Liver (tissue), 9 donors: ENCODE measurements around the gene RGS3. TPM values are rescaled to one million over a fixed set of nuclear protein-coding genes. Genes with fewer than 3 reads are reported as not detected.
A peak's percentile ranks its signal among the peaks of the same experiment; 100 is the strongest.

Experiments used
- DNase-seq: peaks from one replicate; pipeline ENCODE4 v3.0.0-alpha.2; 2017; ENCODE audit warnings: low spot score
- H3K27ac ChIP-seq, 2 donors: one replicate each; pipeline ENCODE4 v1.7.0; 2013; ENCODE audit warnings: inconsistent platforms in 2 of 2, low read length in 2 of 2, control low read depth in 1 of 2, low read depth in 1 of 2, mild to moderate bottlenecking in 1 of 2
- H3K27me3 ChIP-seq, 4 donors: one replicate each; pipeline versions ENCODE4 v1.6.1 to v1.7.0; 2013; ENCODE audit warnings: low read length in 3 of 4, inconsistent platforms in 1 of 4, mild to moderate bottlenecking in 1 of 4, moderate library complexity in 1 of 4; ENCODE audit not compliant: control insufficient read depth in 4 of 4, insufficient read depth in 4 of 4
- H3K36me3 ChIP-seq, 4 donors: one replicate each; pipeline versions ENCODE4 v1.6.1 to v1.7.0; 2013; ENCODE audit warnings: low read length in 3 of 4, mild to moderate bottlenecking in 3 of 4, low read depth in 1 of 4, moderate library complexity in 1 of 4; ENCODE audit not compliant: control insufficient read depth in 4 of 4, insufficient read depth in 3 of 4
- H3K4me1 ChIP-seq, 4 donors: one replicate each; pipeline versions ENCODE4 v1.6.1 to v1.7.0; 2013; ENCODE audit warnings: low read length in 3 of 4, mild to moderate bottlenecking in 3 of 4, moderate library complexity in 1 of 4; ENCODE audit not compliant: control insufficient read depth in 4 of 4, insufficient read depth in 4 of 4
- H3K4me3 ChIP-seq, 3 donors: one replicate each; pipeline versions ENCODE4 v1.6.1 to v1.7.0; 2013; ENCODE audit warnings: low read length in 3 of 3, control low read depth in 1 of 3, low read depth in 1 of 3, mild to moderate bottlenecking in 1 of 3
- H3K9ac ChIP-seq, 2 donors: one replicate each; pipeline ENCODE4 v1.7.0; 2013; ENCODE audit warnings: low read length in 2 of 2, mild to moderate bottlenecking in 2 of 2, moderate library complexity in 2 of 2, control low read depth in 1 of 2, low read depth in 1 of 2
- H3K9me3 ChIP-seq, 4 donors: one replicate each; pipeline versions ENCODE4 v1.6.1 to v1.7.0; 2013; ENCODE audit warnings: low read length in 3 of 4; ENCODE audit not compliant: control insufficient read depth in 4 of 4
- ATF3 ChIP-seq: IDR thresholded peaks from 2 replicates; pipeline ENCODE4 v1.6.1; 2016; ENCODE audit warnings: antibody characterized with exemption
- CTCF ChIP-seq: fragments of 150-350 bp; IDR thresholded peaks from 2 replicates; pipeline ENCODE4 v1.5.1; 2017; ENCODE audit warnings: improper control_type of control experiment, low read depth, low read length; ENCODE audit not compliant: missing input control
- EGR1 ChIP-seq, 2 donors: IDR thresholded peaks; 2 replicates each; pipeline ENCODE4 v1.6.1; 2016 to 2018; ENCODE audit warnings: antibody characterized with exemption in 2 of 2, low read depth in 2 of 2
- FOXA1 ChIP-seq: IDR thresholded peaks from 2 replicates; pipeline ENCODE4 v1.6.1; 2016; ENCODE audit warnings: antibody characterized with exemption
- FOXA2 ChIP-seq: IDR thresholded peaks from 2 replicates; pipeline ENCODE4 v1.6.1; 2016; ENCODE audit warnings: antibody characterized with exemption
- GABPA ChIP-seq, 2 donors: IDR thresholded peaks in 1 of 2; conservative IDR thresholded peaks in 1 of 2; 2 replicates each; pipeline ENCODE4 v1.6.1; 2016; ENCODE audit warnings: antibody characterized with exemption in 2 of 2, mild to moderate bottlenecking in 1 of 2, moderate library complexity in 1 of 2
- HNF4A ChIP-seq, 2 donors: conservative IDR thresholded peaks; 2 replicates each; pipeline ENCODE4 v1.6.1; 2016; ENCODE audit warnings: antibody characterized with exemption in 2 of 2, mild to moderate bottlenecking in 2 of 2
- HNF4G ChIP-seq: IDR thresholded peaks from 2 replicates; pipeline ENCODE4 v1.6.1; 2016; ENCODE audit warnings: antibody characterized with exemption
- JUND ChIP-seq, 2 donors: IDR thresholded peaks; 2 replicates each; pipeline ENCODE4 v1.6.1; 2016; ENCODE audit warnings: antibody characterized with exemption in 2 of 2
- MAX ChIP-seq: IDR thresholded peaks from 2 replicates; pipeline ENCODE4 v1.6.1; 2016; ENCODE audit warnings: antibody characterized with exemption
- NR2F2 ChIP-seq: IDR thresholded peaks from 2 replicates; pipeline ENCODE4 v1.6.1; 2016; ENCODE audit warnings: antibody characterized with exemption
- RAD21 ChIP-seq, 2 donors: IDR thresholded peaks; 2 replicates each; pipeline ENCODE4 v1.6.1; 2016; ENCODE audit warnings: antibody characterized with exemption in 2 of 2, mild to moderate bottlenecking in 2 of 2
- REST ChIP-seq: IDR thresholded peaks from 2 replicates; pipeline ENCODE4 v1.6.1; 2016; ENCODE audit warnings: antibody characterized with exemption, mild to moderate bottlenecking
- RXRA ChIP-seq, 2 donors: IDR thresholded peaks; 2 replicates each; pipeline ENCODE4 v1.6.1; 2017 to 2018; ENCODE audit warnings: antibody characterized with exemption in 2 of 2, mild to moderate bottlenecking in 1 of 2
- SP1 ChIP-seq: IDR thresholded peaks from 2 replicates; pipeline ENCODE4 v1.6.1; 2018; ENCODE audit warnings: antibody characterized with exemption, mild to moderate bottlenecking
- TAF1 ChIP-seq: conservative IDR thresholded peaks from 2 replicates; pipeline ENCODE4 v1.6.1; 2016; ENCODE audit warnings: antibody characterized with exemption, mild to moderate bottlenecking
- YY1 ChIP-seq: IDR thresholded peaks from 2 replicates; pipeline ENCODE4 v1.6.1; 2016; ENCODE audit warnings: antibody characterized with exemption, mild to moderate bottlenecking
- ZBTB33 ChIP-seq: IDR thresholded peaks from 2 replicates; pipeline ENCODE4 v1.6.1; 2016; ENCODE audit warnings: antibody characterized with exemption
- WGBS: extraction: QIAGEN DNeasy Blood & Tissue Kit; methylation state at CpG from one replicate; pipeline ENCODE4 v1.1.7; 2013; 5-methylcytosine and 5-hydroxymethylcytosine counted together
- polyA plus RNA-seq, 2 donors: library from polyadenylated mRNA; stranded (reverse) in 1 of 2; unstranded in 1 of 2; fragments of 200-250 nt in 1 of 2; fragments of >200 nt in 1 of 2; fragmentation: Nextera tagmentation in 1 of 2; extraction: Ambion mirVana in 1 of 2; gene quantifications; one replicate each; pipeline versions ENCODE4 v1.2.1 to v1.2.3, GENCODE V29; 2013 to 2015
- total RNA-seq, 2 donors: library from RNA; depleted of rRNA; stranded (reverse); fragments of >200 nt; gene quantifications; one replicate each; pipeline ENCODE4 v1.2.3, GENCODE V29; 2014
- donor health status: healthy.
- donor health status: healthy.
- donor health status: healthy.
- donor health status: healthy.
- donor health status: healthy.

The RGS3 gene
- total and polyA plus RNA-seq, 4 donors = 13.0 to 65.0 (median 28.3) TPM

GRCh38 chr9:113598451-113598850, 134.9 kb downstream of the RGS3 start (continued):
- TF ChIP-seq HNF4A (conservative IDR thresholded peaks at IDR 0.05) (no peak), RAD21 (IDR thresholded peaks at IDR 0.05) (no peak), JUND (IDR thresholded peaks at IDR 0.05) (no peak), NR2F2 (no peak), FOXA1 (no peak), YY1 (no peak), RXRA (IDR thresholded peaks at IDR 0.05) (no peak)

GRCh38 chr9:113598883-113599282, 135.4 kb downstream of the RGS3 start:
- Histone ChIP-seq H3K9ac (no peak overlapping the region), H3K4me1 (peaks cover 14 to 83% (median 71%) of the 10 kb centered on the region in 4 donors), H3K27me3 (no peaks in the 10 kb centered on the region), H3K27ac (peak overlapping the region in 1 of 2 donors; percentile 19), H3K9me3 (no peaks in the 10 kb centered on the region), H3K36me3 (peaks cover 7 to 25% (median 16%) of the 10 kb centered on the region in 4 donors), H3K4me3 (no peak overlapping the region)
- TF ChIP-seq GABPA (IDR thresholded peaks at IDR 0.05 in 1 of 2, conservative IDR thresholded peaks at IDR 0.05 in 1 of 2) (no peak), SP1 (no peak), HNF4G (no peak), YY1 (no peak), ATF3 (no peak), JUND (IDR thresholded peaks at IDR 0.05) (no peak), TAF1 (no peak), ZBTB33 (no peak), NR2F2 (no peak), HNF4A (conservative IDR thresholded peaks at IDR 0.05) (no peak), RAD21 (IDR thresholded peaks at IDR 0.05) (no peak), EGR1 (IDR thresholded peaks at IDR 0.05; ENCODE audit: low read depth in 2 of 2) (no peak), CTCF (no peak), FOXA2 (no peak), REST (no peak), FOXA1 (no peak), MAX (no peak), RXRA (IDR thresholded peaks at IDR 0.05) (no peak)
- 94% methylated on average over 5 of the region's 5 CpGs for WGBS
- no peak for DNase-seq
